Adrenal gland (tissue), 12 donors: ENCODE results near the gene ZFAND6. TPM values are rescaled to one million over a fixed set of nuclear protein-coding genes. Genes with fewer than 3 reads are reported as not detected.

Experiments
- DNase-seq, 7 donors: peaks; one replicate each; pipeline ENCODE4 v3.0.0-alpha.2; 2019 to 2020
- H3K27ac ChIP-seq, 5 donors: fragments of 200-600 bp; sonication (generic) in 4 of 5; 1 replicate in 3 of 5; 2 replicates in 2 of 5; pipeline versions ENCODE4 v1.5.1 to v1.8.0; 2016 to 2020; ENCODE audit warnings: mild to moderate bottlenecking in 1 of 5
- H3K27me3 ChIP-seq: fragments of 200-600 bp; 2 replicates; pipeline ENCODE4 v1.8.0; 2021
- H3K36me3 ChIP-seq, 2 donors: fragments of 200-600 bp; replicated peaks in 1 of 2; 1 replicate in 1 of 2; 2 replicates in 1 of 2; pipeline versions ENCODE4 v1.5.1 to v1.8.0; 2018 to 2022
- H3K4me1 ChIP-seq, 2 donors: fragments of 200-600 bp; replicated peaks in 1 of 2; 1 replicate in 1 of 2; 2 replicates in 1 of 2; pipeline versions ENCODE4 v1.5.1 to v1.8.0; 2018 to 2021
- H3K4me3 ChIP-seq, 4 donors: fragments of 200-600 bp; sonication (generic) in 3 of 4; one replicate each; pipeline ENCODE4 v1.5.1; 2016 to 2018
- H3K9me3 ChIP-seq, 3 donors: fragments of 200-600 bp; sonication (generic) in 1 of 3; replicated peaks in 1 of 3; 1 replicate in 2 of 3; 2 replicates in 1 of 3; pipeline versions ENCODE4 v1.5.1 to v1.8.0; 2016 to 2021
- POLR2A ChIP-seq, 2 donors: fragments of 450-650 bp; IDR thresholded peaks; one replicate each; pipeline ENCODE4 v1.6.1; 2017; ENCODE audit warnings: antibody characterized with exemption in 2 of 2, mild to moderate bottlenecking in 2 of 2, moderate library complexity in 1 of 2
- WGBS, 4 donors: extraction: QIAGEN DNeasy Blood & Tissue Kit in 2 of 4; methylation state at CpG; one replicate each; pipeline versions ENCODE4 v1.1.5 to v1.1.7; 2013 to 2017; 5-methylcytosine and 5-hydroxymethylcytosine counted together
- intact Hi-C, 2 donors: fragments of 100-400 bp; cut with DNase I; formaldehyde crosslinking; loops; one replicate each; pipeline versions ENCODE4 v1.14.1 to v1.15.0; 2022 to 2023
- polyA plus RNA-seq, 3 donors: library from polyadenylated mRNA; stranded (reverse); fragments of 200-250 nt in 2 of 3; fragments of 350-450 nt in 1 of 3; fragmentation: Illumina TruSeq in 1 of 3; extraction: RNeasy Lipid Tissue Mini Kit (QIAGEN cat#74804) in 1 of 3; gene quantifications; one replicate each; pipeline ENCODE4 v1.2.3, GENCODE V29; 2013 to 2014
- total RNA-seq, 9 donors: library from RNA; depleted of rRNA in 4 of 9; stranded (reverse); fragments of >200 nt in 4 of 9; fragments of 120-200 nt in 1 of 9; fragmentation: NEBNext Ultra II Directional in 1 of 9; extraction: Animal tissue kit (Norgen Biotek cat#: 25700) in 1 of 9; gene quantifications; one replicate each; pipeline versions ENCODE4 v1.1.0 to v1.2.4, GENCODE V29; 2013 to 2023
- TF ChIP-seq, protein P1 (sequence below), 6 experiments: fragments of 450-650 bp in 4 of 6; fragments of 200-600 bp in 2 of 6; sonication (generic) in 1 of 6; IDR thresholded peaks; 1 replicate in 5 of 6; 2 replicates in 1 of 6; pipeline versions ENCODE4 v1.5.1 to v1.8.0; 2016 to 2021; ENCODE audit warnings: antibody characterized with exemption in 6 of 6, mild to moderate bottlenecking in 2 of 6, moderate library complexity in 1 of 6
- donor health status: healthy with polysubstance abuse.
- donor health status: Bipolar disorder and iron deficiency.
- donor health status: DM: yes; HTN: yes; CAD: no.
- donor health status: DM: no; HTN: no; CAD: no.
- donor health status: DM: no; HTN: no; CAD: no.
- donor health status: DM: yes; HTN: yes; CAD: no.

The ZFAND6 gene
- total and polyA plus RNA-seq, 12 donors: 46.5 to 197 (median 105) TPM

- Histone ChIP-seq H3K4me3 (no peak overlapping the region), H3K4me1 (peaks cover 42 to 47% of the 10 kb centered on the region in 2 donors), H3K27me3 (no peaks in the 10 kb centered on the region), H3K27ac (peak overlapping the region; percentile 5 to 97 (median 88)), H3K9me3 (no peaks in the 10 kb centered on the region), H3K36me3 (peaks cover 0 to 9% of the 10 kb centered on the region in 2 donors)
- DNase-seq: peak in 6 of 7 donors; percentile 17 to 75 (median 67)
- intact Hi-C loops: loop anchor here in 1 of 2 donors (10.0 kb wide), 1 partner anchor 97 kb away; no protein-coding TSS in a partner anchor
- TF ChIP-seq, protein P1, sequence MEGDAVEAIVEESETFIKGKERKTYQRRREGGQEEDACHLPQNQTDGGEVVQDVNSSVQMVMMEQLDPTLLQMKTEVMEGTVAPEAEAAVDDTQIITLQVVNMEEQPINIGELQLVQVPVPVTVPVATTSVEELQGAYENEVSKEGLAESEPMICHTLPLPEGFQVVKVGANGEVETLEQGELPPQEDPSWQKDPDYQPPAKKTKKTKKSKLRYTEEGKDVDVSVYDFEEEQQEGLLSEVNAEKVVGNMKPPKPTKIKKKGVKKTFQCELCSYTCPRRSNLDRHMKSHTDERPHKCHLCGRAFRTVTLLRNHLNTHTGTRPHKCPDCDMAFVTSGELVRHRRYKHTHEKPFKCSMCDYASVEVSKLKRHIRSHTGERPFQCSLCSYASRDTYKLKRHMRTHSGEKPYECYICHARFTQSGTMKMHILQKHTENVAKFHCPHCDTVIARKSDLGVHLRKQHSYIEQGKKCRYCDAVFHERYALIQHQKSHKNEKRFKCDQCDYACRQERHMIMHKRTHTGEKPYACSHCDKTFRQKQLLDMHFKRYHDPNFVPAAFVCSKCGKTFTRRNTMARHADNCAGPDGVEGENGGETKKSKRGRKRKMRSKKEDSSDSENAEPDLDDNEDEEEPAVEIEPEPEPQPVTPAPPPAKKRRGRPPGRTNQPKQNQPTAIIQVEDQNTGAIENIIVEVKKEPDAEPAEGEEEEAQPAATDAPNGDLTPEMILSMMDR (IDR thresholded peaks at IDR 0.05): no peak
- peak in 1 of 2 donors; percentile 23 for TF ChIP-seq POLR2A (IDR thresholded peaks at IDR 0.05)
- 70 to 80% (median 74%) methylated on average over 6 of the region's 6 CpGs for WGBS, 4 donors
Observed at GRCh38 chr15:80161468-80162016, 102.1 kb downstream of the ZFAND6 start.

- TF ChIP-seq, protein P1 (IDR thresholded peaks at IDR 0.05): no peak
- no peak for TF ChIP-seq POLR2A (IDR thresholded peaks at IDR 0.05)
- H3K4me3 ChIP-seq: no peak overlapping the region
- H3K4me1 ChIP-seq: peaks cover 39 to 47% of the 10 kb centered on the region in 2 donors
- DNase-seq: peak in 5 of 7 donors; percentile 39 to 57 (median 48)
- H3K36me3 ChIP-seq: peaks cover 0 to 9% of the 10 kb centered on the region in 2 donors
- H3K9me3 ChIP-seq: no peaks in the 10 kb centered on the region
- H3K27ac ChIP-seq: peak overlapping the region in 4 of 5 donors; percentile 5 to 97 (median 88)
- 18 to 48% (median 39%) methylated on average over 6 of the region's 6 CpGs for WGBS, 4 donors
- intact Hi-C loops: loop anchor here in 1 of 2 donors (10.0 kb wide), 1 partner anchor 97 kb away; no protein-coding TSS in a partner anchor
- H3K27me3 ChIP-seq: no peaks in the 10 kb centered on the region
Observed at GRCh38 chr15:80162059-80162554, 102.6 kb downstream of the ZFAND6 start.

DNA sequence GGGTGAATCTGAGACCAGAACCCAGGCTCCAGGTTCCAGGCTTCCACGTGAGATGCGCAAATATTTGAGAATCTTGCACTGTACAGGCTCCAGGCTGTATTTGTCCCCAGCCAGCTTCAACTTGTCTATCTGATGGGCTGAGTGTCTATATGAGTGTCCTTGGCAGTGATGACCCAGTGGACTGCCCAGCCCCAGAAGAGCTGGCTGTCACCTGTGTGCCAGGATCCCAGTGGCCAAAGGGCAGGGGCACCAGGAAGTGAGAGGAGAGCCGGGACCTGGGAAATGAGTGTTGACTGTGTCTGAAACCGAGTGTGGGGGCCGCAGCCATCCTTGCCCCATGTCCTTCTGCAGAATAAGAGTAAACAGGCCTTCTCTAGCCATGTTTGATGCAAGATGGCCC, 103.7 kb downstream of the ZFAND6 start:
- intact Hi-C loops: loop anchor here in 1 of 2 donors (10.0 kb wide), 1 partner anchor 98 kb away; no protein-coding TSS in a partner anchor
- TF ChIP-seq, protein P1 (IDR thresholded peaks at IDR 0.05): no peak
- H3K36me3 ChIP-seq: peaks cover 0 to 9% of the 10 kb centered on the region in 2 donors
- H3K9me3 ChIP-seq: no peaks in the 10 kb centered on the region
- peaks cover 39 to 47% of the 10 kb centered on the region in 2 donors for H3K4me1 ChIP-seq
- H3K27ac ChIP-seq: peak overlapping the region in 1 of 5 donors; percentile 97
- peak in 2 of 7 donors; percentile 21 to 48 for DNase-seq
- H3K27me3 ChIP-seq: no peaks in the 10 kb centered on the region
- no peak overlapping the region for H3K4me3 ChIP-seq
- 85 to 89% (median 88%) methylated on average over 4 to 5 of the region's 5 CpGs for WGBS, 4 donors

GRCh38 chr15:80163897-80164296, 104.4 kb downstream of the ZFAND6 start:
- no peaks in the 10 kb centered on the region for H3K27me3 ChIP-seq
- no peak overlapping the region for H3K4me3 ChIP-seq
- no peak for DNase-seq
- H3K4me1 ChIP-seq: peaks cover 39 to 47% of the 10 kb centered on the region in 2 donors
- no peaks in the 10 kb centered on the region for H3K9me3 ChIP-seq
- WGBS, 4 donors: 93 to 100% (median 100%) methylated on average over 1 of the region's 1 CpG
- intact Hi-C loops: loop anchor here in 1 of 2 donors (10.0 kb wide), 1 partner anchor 99 kb away; no protein-coding TSS in a partner anchor
- peaks cover 0 to 12% of the 10 kb centered on the region in 2 donors for H3K36me3 ChIP-seq
- no peak overlapping the region for H3K27ac ChIP-seq
- TF ChIP-seq, protein P1 (IDR thresholded peaks at IDR 0.05): no peak
- no peak for TF ChIP-seq POLR2A (IDR thresholded peaks at IDR 0.05)
